ENCODE results near the gene TLCD2. TPM values are rescaled to one million over a fixed set of nuclear protein-coding genes. Genes with fewer than 3 reads are reported as not detected.

The TLCD2 gene
- total and polyA plus RNA-seq, 2 of the 13 experiments (the other 11 are each of a cell fraction or from before 2014, with no cell fraction given): 0.90 to 1.1 TPM

GRCh38 chr17:1746975-1747543 lies 36.9 kb upstream of the TLCD2 start (continued):
- TF ChIP-seq HIC2 (CRISPR knock-in tag; IDR thresholded peaks at IDR 0.05; ENCODE audit: low read depth) (no peak), GABPA (IDR thresholded peaks at IDR 0.05; ENCODE audit: low read depth, low read length) (no peak), GABPA (CRISPR knock-in tag; IDR thresholded peaks at IDR 0.05; ENCODE audit: low read depth) (no peak), BATF2 (CRISPR knock-in tag; IDR thresholded peaks at IDR 0.05) (no peak), RBM22 (optimal IDR thresholded peaks at IDR 0.05; ENCODE audit: low read length) (peak; percentile 35), TBP (CRISPR knock-in tag; IDR thresholded peaks at IDR 0.05) (no peak), ZBTB33 (CRISPR knock-in tag; IDR thresholded peaks at IDR 0.05) (peak; percentile 66; the same call in 1 of the 2 replicates), ZFP36L2 (CRISPR knock-in tag; IDR thresholded peaks at IDR 0.05) (no peak), ATF3 (CRISPR knock-in tag; IDR thresholded peaks at IDR 0.05) (no peak), HHEX (CRISPR knock-in tag; IDR thresholded peaks at IDR 0.05) (no peak), ZNF263 (CRISPR knock-in tag; IDR thresholded peaks at IDR 0.05) (no peak), CERS6 (CRISPR knock-in tag; IDR thresholded peaks at IDR 0.05) (no peak), GATAD1 (CRISPR knock-in tag; IDR thresholded peaks at IDR 0.05) (no peak), IKZF5 (CRISPR knock-in tag; IDR thresholded peaks at IDR 0.05) (no peak), TFDP1 (CRISPR knock-in tag; IDR thresholded peaks at IDR 0.05; ENCODE audit: borderline replicate concordance) (no peak), CEBPB (IDR thresholded peaks at IDR 0.05; ENCODE audit: borderline replicate concordance, low read depth, low read length) (no peak), ZFP37 (CRISPR knock-in tag; IDR thresholded peaks at IDR 0.05; ENCODE audit: borderline replicate concordance) (no peak), ZMYM3 (CRISPR knock-in tag; IDR thresholded peaks at IDR 0.05) (no peak), ZBTB34 (CRISPR knock-in tag; IDR thresholded peaks at IDR 0.05) (no peak), ZFY (CRISPR knock-in tag; IDR thresholded peaks at IDR 0.05) (peak; percentile 19; the same call in 1 of the 2 replicates), ZNF749 (CRISPR knock-in tag; IDR thresholded peaks at IDR 0.05; ENCODE audit: borderline replicate concordance) (no peak)

Measured in HepG2 (cell line).